Neural cell (in vitro differentiated cells): ENCODE data around the gene FGGY. TPM values are rescaled to one million over a fixed set of nuclear protein-coding genes. Genes with fewer than 3 reads are reported as not detected.

Experiments
- H2AFZ ChIP-seq: fragments of 200-600, 300-800 bp; sonication (generic), shearing (Covaris generic); 2 replicates; pipeline ENCODE4 v1.6.0; 2014; ENCODE audit warnings: low read depth, mild to moderate bottlenecking, antibody characterized with exemption, low read length, moderate library complexity
- H3F3A ChIP-seq: fragments of 200-600 bp; shearing (Covaris generic); 2 replicates; pipeline ENCODE4 v1.6.1; 2016; ENCODE audit warnings: mild to moderate bottlenecking, moderate library complexity, mixed read lengths, antibody characterized with exemption, low read length; ENCODE audit not compliant: insufficient read depth, poor library complexity, severe bottlenecking
- H3K27ac ChIP-seq: fragments of 200-600, 300-800 bp; sonication (generic), shearing (Covaris generic); 2 replicates; pipeline ENCODE4 v1.5.1; 2014; ENCODE audit warnings: mild to moderate bottlenecking, low read length, moderate library complexity
- H3K27me3 ChIP-seq: fragments of 300-800, 200-600 bp; sonication (generic), shearing (Covaris generic); 2 replicates; pipeline ENCODE4 v1.6.0; 2014; ENCODE audit warnings: mild to moderate bottlenecking, low read depth, low read length, moderate library complexity; ENCODE audit not compliant: insufficient read depth
- H3K36me3 ChIP-seq: fragments of 300-800, 200-600 bp; sonication (generic), shearing (Covaris generic); 2 replicates; pipeline ENCODE4 v1.5.1; 2014; ENCODE audit warnings: mild to moderate bottlenecking, antibody characterized with exemption, low read length, moderate library complexity; ENCODE audit not compliant: insufficient read depth
- H3K4me2 ChIP-seq: fragments of 300-800, 200-600 bp; sonication (generic), shearing (Covaris generic); 2 replicates; pipeline ENCODE4 v1.6.0; 2014; ENCODE audit warnings: mild to moderate bottlenecking, low read length
- H3K4me3 ChIP-seq: fragments of 300-800, 200-600 bp; sonication (generic), shearing (Covaris generic); 2 replicates; pipeline ENCODE4 v1.5.1; 2014; ENCODE audit warnings: mild to moderate bottlenecking, low read length, moderate library complexity
- H3K79me2 ChIP-seq: fragments of 200-600 bp; shearing (Covaris generic); replicated peaks from 2 replicates; pipeline ENCODE4 v1.6.0; 2014; ENCODE audit warnings: mild to moderate bottlenecking, low read length, moderate library complexity; ENCODE audit not compliant: insufficient read depth
- H3K9ac ChIP-seq: fragments of 300-800, 200-600 bp; sonication (generic), shearing (Covaris generic); 2 replicates; pipeline ENCODE4 v1.6.1; 2016; ENCODE audit warnings: mild to moderate bottlenecking, low read length, mixed read lengths
- H3K9me2 ChIP-seq: fragments of 200-600 bp; shearing (Covaris generic); 2 replicates; pipeline ENCODE4 v1.6.1; 2016; ENCODE audit warnings: mild to moderate bottlenecking, low read length, mixed read lengths; ENCODE audit not compliant: insufficient read depth
- H3K9me3 ChIP-seq: fragments of 200-600, 300-800 bp; sonication (generic), shearing (Covaris generic); 2 replicates; pipeline ENCODE4 v1.6.1; 2016; ENCODE audit warnings: mild to moderate bottlenecking, mixed run types, low read length, moderate library complexity, mixed read lengths
- H4K20me1 ChIP-seq: fragments of 200-600 bp; shearing (Covaris generic); 2 replicates; pipeline ENCODE4 v1.6.1; 2016; ENCODE audit warnings: mild to moderate bottlenecking, mixed run types; ENCODE audit not compliant: insufficient read depth
- EZH2 ChIP-seq: fragments of 200-600, 300-800 bp; shearing (Covaris generic), sonication (generic); IDR thresholded peaks from 2 replicates; pipeline ENCODE4 v1.6.1; 2014; ENCODE audit warnings: antibody characterized with exemption, low read length, borderline replicate concordance, mild to moderate bottlenecking; ENCODE audit not compliant: insufficient read depth, poor library complexity, severe bottlenecking
- MXI1 ChIP-seq: fragments of 450-650 bp; conservative IDR thresholded peaks from 2 replicates; pipeline ENCODE4 v1.6.1; 2014; ENCODE audit warnings: antibody characterized with exemption, mild to moderate bottlenecking; ENCODE audit not compliant: poor library complexity, severe bottlenecking
- POLR2AphosphoS5 ChIP-seq: IDR thresholded peaks from 2 replicates; pipeline ENCODE4 v1.6.1; 2012
- RAD21 ChIP-seq: fragments of 450-650 bp; conservative IDR thresholded peaks from 2 replicates; pipeline ENCODE4 v1.6.1; 2014; ENCODE audit warnings: antibody characterized with exemption, mild to moderate bottlenecking, moderate library complexity
- REST ChIP-seq: IDR thresholded peaks from 2 replicates; pipeline ENCODE4 v1.6.1; 2012; ENCODE audit warnings: borderline replicate concordance
- SMC3 ChIP-seq: fragments of 450-650 bp; conservative IDR thresholded peaks from 2 replicates; pipeline ENCODE4 v1.6.1; 2014; ENCODE audit warnings: antibody characterized with exemption, mild to moderate bottlenecking, moderate library complexity; ENCODE audit not compliant: poor library complexity
- TAF1 ChIP-seq: IDR thresholded peaks from 2 replicates; pipeline ENCODE4 v1.6.1; 2012; ENCODE audit warnings: low read depth
- polyA plus RNA-seq: library from polyadenylated mRNA; depleted of rRNA; stranded (reverse); fragments of >200 nt; gene quantifications from 2 replicates; pipeline ENCODE4 v1.2.3, GENCODE V29; 2014

The FGGY gene
- polyA plus RNA-seq, 1 donor from 2014 or later = 7.4 TPM

GRCh38 chr1:59776960-59777852 lies 480.3 kb downstream of the FGGY start:
- H4K20me1 ChIP-seq = no peaks in the 10 kb centered on the region
- H3K9me3 ChIP-seq = no peaks in the 10 kb centered on the region
- no peak overlapping the region for H3K4me3 ChIP-seq
- no peak overlapping the region for H3K9ac ChIP-seq
- H3K79me2 ChIP-seq = no peaks in the 10 kb centered on the region
- H2AFZ ChIP-seq = no peak overlapping the region
- H3F3A ChIP-seq = no peaks in the 10 kb centered on the region
- no peaks in the 10 kb centered on the region for H3K27me3 ChIP-seq
- no peaks in the 10 kb centered on the region for H3K36me3 ChIP-seq
- no peak overlapping the region for H3K4me2 ChIP-seq
- TF ChIP-seq TAF1 = no peak
- no peak for TF ChIP-seq REST
- TF ChIP-seq RAD21 = no peak
- no peak for TF ChIP-seq EZH2
- no peak for TF ChIP-seq MXI1
- no peak overlapping the region for H3K27ac ChIP-seq
- H3K9me2 ChIP-seq = no peaks in the 10 kb centered on the region

DNA sequence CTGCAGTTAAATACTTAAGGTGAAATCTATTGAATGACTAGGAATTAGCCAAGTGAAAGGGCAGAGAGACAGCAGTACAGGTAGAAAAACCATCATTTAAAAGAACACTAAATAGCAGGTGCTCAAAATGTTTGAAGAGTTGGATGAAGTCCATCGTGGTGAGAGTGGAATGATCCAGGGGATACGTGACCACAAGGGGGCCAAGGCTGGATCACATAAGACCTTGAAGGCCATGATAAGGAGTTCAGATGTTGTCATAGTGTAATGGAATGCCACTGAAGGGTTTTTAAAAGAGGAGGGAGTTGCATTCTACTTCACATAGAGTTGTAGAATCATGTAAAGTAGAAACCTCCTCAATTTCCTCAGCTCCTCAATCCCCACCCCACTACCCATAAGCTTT lies 483.1 kb downstream of the FGGY start:
- TF ChIP-seq EZH2 (no peak), REST (no peak), RAD21 (no peak), SMC3 (no peak), POLR2AphosphoS5 (no peak)
- Histone ChIP-seq H4K20me1 (no peaks in the 10 kb centered on the region), H3K27ac (no peak overlapping the region), H3K4me2 (no peak overlapping the region), H3K9ac (no peak overlapping the region), H3K36me3 (no peaks in the 10 kb centered on the region), H3F3A (no peaks in the 10 kb centered on the region), H2AFZ (no peak overlapping the region), H3K27me3 (no peaks in the 10 kb centered on the region), H3K79me2 (no peaks in the 10 kb centered on the region), H3K9me2 (no peaks in the 10 kb centered on the region), H3K4me3 (no peak overlapping the region), H3K9me3 (no peaks in the 10 kb centered on the region)
